Prostate gland (tissue), 2 donors: ENCODE data around the gene CTNNA2. TPM values are rescaled to one million over a fixed set of nuclear protein-coding genes. Genes with fewer than 3 reads are reported as not detected.

ENCODE experiments used
- DNase-seq: peaks from one replicate; pipeline ENCODE4 v3.0.0-alpha.2; 2019; ENCODE audit warnings: low spot score
- H3K27ac ChIP-seq, 2 donors: fragments of 200-600 bp; sonication (generic); 2 replicates each; pipeline ENCODE4 v1.5.1; 2017 to 2019
- H3K27me3 ChIP-seq: fragments of 200-600 bp; sonication (generic); replicated peaks from 2 replicates; pipeline ENCODE4 v1.5.1; 2019; ENCODE audit not compliant: insufficient read depth
- H3K36me3 ChIP-seq, 2 donors: fragments of 200-600 bp; sonication (generic); 1 replicate in 1 of 2; 2 replicates in 1 of 2; pipeline versions ENCODE4 v1.5.1 to v1.8.1; 2017 to 2019
- H3K4me1 ChIP-seq: fragments of 200-600 bp; sonication (generic); replicated peaks from 2 replicates; pipeline ENCODE4 v1.5.1; 2019
- H3K4me3 ChIP-seq, 2 donors: fragments of 200-600 bp; sonication (generic); 2 replicates each; pipeline ENCODE4 v1.5.1; 2017 to 2019
- H3K9me3 ChIP-seq: fragments of 200-600 bp; sonication (generic); 2 replicates; pipeline ENCODE4 v1.5.1; 2017
- POLR2A ChIP-seq: fragments of 450-650 bp; IDR thresholded peaks from one replicate; pipeline ENCODE4 v1.6.1; 2016; ENCODE audit warnings: antibody characterized with exemption, mild to moderate bottlenecking
- POLR2AphosphoS5 ChIP-seq: sonication (generic); formaldehyde crosslinking; IDR thresholded peaks from one replicate; pipeline ENCODE4 v1.6.1; 2017; ENCODE audit warnings: antibody characterized with exemption
- WGBS: methylation state at CpG from one replicate; pipeline ENCODE4 v1.1.5; 2018; 5-methylcytosine and 5-hydroxymethylcytosine counted together
- intact Hi-C: fragments of 100-400 bp; cut with DNase I; formaldehyde crosslinking; loops from one replicate; pipeline ENCODE4 v1.14.2; 2022
- total RNA-seq, 2 donors: library from RNA; depleted of rRNA; stranded (reverse); fragments of >200 nt; gene quantifications; one replicate each; pipeline ENCODE4 v1.1.0, GENCODE V29; 2016
- TF ChIP-seq, protein P1 (sequence below), 4 experiments: fragments of 200-600 bp in 2 of 4; fragments of 450-650 bp in 2 of 4; sonication (generic) in 2 of 4; IDR thresholded peaks; 1 replicate in 3 of 4; 2 replicates in 1 of 4; pipeline ENCODE4 v1.5.1; 2016 to 2019; ENCODE audit warnings: antibody characterized with exemption in 4 of 4, mild to moderate bottlenecking in 2 of 4, moderate library complexity in 2 of 4

The CTNNA2 gene
- total RNA-seq, 2 donors from 2014 or later: 24.3 TPM; not detected in 1

DNA sequence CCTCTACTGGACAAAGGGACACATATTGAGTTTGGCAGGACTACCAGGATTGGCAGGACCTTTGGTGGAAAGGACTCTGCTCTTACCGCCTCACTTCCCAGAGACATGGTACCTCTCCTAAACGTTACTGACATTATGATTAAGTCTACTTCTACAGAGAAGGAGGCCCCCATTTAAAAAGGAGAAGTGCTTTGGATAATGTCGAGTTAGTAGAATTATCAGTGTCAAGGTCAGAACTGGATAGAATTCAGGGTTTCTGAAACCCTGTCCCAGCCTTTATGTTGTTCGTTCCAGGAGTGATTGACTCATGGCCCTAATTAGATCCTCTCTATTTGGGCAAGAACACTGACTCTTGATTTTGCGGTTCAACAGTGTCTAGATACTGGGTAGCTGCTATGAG is 745.9 kb downstream of the CTNNA2 start:
- DNase-seq: no peak
- TF ChIP-seq POLR2AphosphoS5: no peak
- TF ChIP-seq POLR2A: no peak
- TF ChIP-seq, protein P1, sequence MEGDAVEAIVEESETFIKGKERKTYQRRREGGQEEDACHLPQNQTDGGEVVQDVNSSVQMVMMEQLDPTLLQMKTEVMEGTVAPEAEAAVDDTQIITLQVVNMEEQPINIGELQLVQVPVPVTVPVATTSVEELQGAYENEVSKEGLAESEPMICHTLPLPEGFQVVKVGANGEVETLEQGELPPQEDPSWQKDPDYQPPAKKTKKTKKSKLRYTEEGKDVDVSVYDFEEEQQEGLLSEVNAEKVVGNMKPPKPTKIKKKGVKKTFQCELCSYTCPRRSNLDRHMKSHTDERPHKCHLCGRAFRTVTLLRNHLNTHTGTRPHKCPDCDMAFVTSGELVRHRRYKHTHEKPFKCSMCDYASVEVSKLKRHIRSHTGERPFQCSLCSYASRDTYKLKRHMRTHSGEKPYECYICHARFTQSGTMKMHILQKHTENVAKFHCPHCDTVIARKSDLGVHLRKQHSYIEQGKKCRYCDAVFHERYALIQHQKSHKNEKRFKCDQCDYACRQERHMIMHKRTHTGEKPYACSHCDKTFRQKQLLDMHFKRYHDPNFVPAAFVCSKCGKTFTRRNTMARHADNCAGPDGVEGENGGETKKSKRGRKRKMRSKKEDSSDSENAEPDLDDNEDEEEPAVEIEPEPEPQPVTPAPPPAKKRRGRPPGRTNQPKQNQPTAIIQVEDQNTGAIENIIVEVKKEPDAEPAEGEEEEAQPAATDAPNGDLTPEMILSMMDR (IDR thresholded peaks at IDR 0.05): no peak
- Histone ChIP-seq H3K27ac (no peak overlapping the region), H3K4me1 (no peaks in the 10 kb centered on the region), H3K27me3 (no peaks in the 10 kb centered on the region), H3K4me3 (no peak overlapping the region), H3K36me3 (no peaks in the 10 kb centered on the region), H3K9me3 (no peaks in the 10 kb centered on the region)
- WGBS: 82% methylated on average over 5 of the region's 5 CpGs
- intact Hi-C loops: no loop called here

GRCh38 chr2:80259292-80259691 is 746.4 kb downstream of the CTNNA2 start:
- Histone ChIP-seq H3K27me3 (no peaks in the 10 kb centered on the region), H3K27ac (no peak overlapping the region), H3K4me3 (no peak overlapping the region), H3K9me3 (no peaks in the 10 kb centered on the region), H3K36me3 (no peaks in the 10 kb centered on the region), H3K4me1 (no peaks in the 10 kb centered on the region)
- TF ChIP-seq POLR2AphosphoS5 (no peak), POLR2A (no peak)
- TF ChIP-seq, protein P1 (IDR thresholded peaks at IDR 0.05): no peak
- 86% methylated on average over 3 of the region's 3 CpGs for WGBS
- intact Hi-C loops: no loop called here
- DNase-seq: no peak

- H3K36me3 ChIP-seq: no peaks in the 10 kb centered on the region
- no peaks in the 10 kb centered on the region for H3K9me3 ChIP-seq
- intact Hi-C loops: no loop called here
- DNase-seq: no peak
- H3K4me3 ChIP-seq: no peak overlapping the region
- 94% methylated on average over 6 of the region's 6 CpGs for WGBS
- TF ChIP-seq POLR2AphosphoS5 (no peak), POLR2A (no peak)
- TF ChIP-seq, protein P1 (IDR thresholded peaks at IDR 0.05): no peak
- H3K4me1 ChIP-seq: no peaks in the 10 kb centered on the region
- H3K27ac ChIP-seq: no peak overlapping the region
- H3K27me3 ChIP-seq: no peaks in the 10 kb centered on the region
Measured at GRCh38 chr2:80266231-80266630, 753.4 kb downstream of the CTNNA2 start.

- WGBS: 26% methylated on average over 5 of the region's 5 CpGs
- no peaks in the 10 kb centered on the region for H3K27me3 ChIP-seq
- no peaks in the 10 kb centered on the region for H3K4me1 ChIP-seq
- no peaks in the 10 kb centered on the region for H3K9me3 ChIP-seq
- intact Hi-C loops: no loop called here
- no peaks in the 10 kb centered on the region for H3K36me3 ChIP-seq
- no peak overlapping the region for H3K27ac ChIP-seq
- DNase-seq: no peak
- no peak for TF ChIP-seq POLR2A
- TF ChIP-seq, protein P1 (IDR thresholded peaks at IDR 0.05): no peak
- H3K4me3 ChIP-seq: no peak overlapping the region
Measured at GRCh38 chr2:80269806-80270205, 757.0 kb downstream of the CTNNA2 start.

GRCh38 chr2:80280598-80280997 is 767.7 kb downstream of the CTNNA2 start:
- WGBS: 91% methylated on average over 2 of the region's 2 CpGs
- no peaks in the 10 kb centered on the region for H3K36me3 ChIP-seq
- TF ChIP-seq, protein P1 (IDR thresholded peaks at IDR 0.05): no peak
- TF ChIP-seq POLR2AphosphoS5 (no peak), POLR2A (no peak)

More at GRCh38 chr2:80280598-80280997, 767.7 kb downstream of the CTNNA2 start:
- intact Hi-C loops: no loop called here
- Histone ChIP-seq H3K9me3 (no peaks in the 10 kb centered on the region), H3K27me3 (no peaks in the 10 kb centered on the region), H3K4me3 (no peak overlapping the region), H3K27ac (no peak overlapping the region), H3K4me1 (no peaks in the 10 kb centered on the region)
- no peak for DNase-seq
